IMR-90 (cell line): ENCODE data around the gene EHD4. TPM values are rescaled to one million over a fixed set of nuclear protein-coding genes. Genes with fewer than 3 reads are reported as not detected.

Source experiments
- ATAC-seq: fragments of 200-7000 bp; cut with Tn5 transposase; 2 replicates; pipeline ENCODE4 v1.9.1; 2020; ENCODE audit warnings: low read depth, mild to moderate bottlenecking, moderate library complexity
- BruUV-seq: library from RNA; stranded (reverse); fragments of 400-500 nt; replicated peaks from 2 replicates; lab custom pipeline; 2021; lab: Mats Ljungman, UMichigan
- CTCF ChIA-PET: fragments of 300-600 bp; formaldehyde crosslinking; extraction: SDS; loops from one replicate; lab custom pipeline; 2021; ENCODE audit warnings: antibody characterized with exemption; lab: Yijun Ruan, JAX
- POLR2A ChIA-PET: fragments of 300-600 bp; sonication (Branson Sonifier 250); formaldehyde crosslinking; loops from one replicate; lab custom pipeline; 2022; ENCODE audit warnings: antibody characterized with exemption; ENCODE audit not compliant: unreplicated experiment; lab: Charles Lee
- DNase-seq: peaks from one replicate; pipeline ENCODE4 v3.0.0; 2013
- H2AFZ ChIP-seq: replicated peaks from 2 replicates; pipeline ENCODE3; 2013; ENCODE audit warnings: low read length, mild to moderate bottlenecking; ENCODE audit not compliant: poor library complexity
- H2AK5ac ChIP-seq: 2 replicates; pipeline ENCODE4 v1.6.1; 2013; ENCODE audit warnings: low read depth, low read length, inconsistent platforms
- H2AK9ac ChIP-seq: replicated peaks from 2 replicates; pipeline ENCODE3; 2013; ENCODE audit warnings: mild to moderate bottlenecking, low read depth, low read length, moderate library complexity; ENCODE audit not compliant: poor library complexity
- H2BK120ac ChIP-seq: 2 replicates; pipeline ENCODE4 v1.6.1; 2013; ENCODE audit warnings: low read depth, low read length, inconsistent platforms
- H2BK15ac ChIP-seq: 3 replicates; pipeline ENCODE4 v1.6.1; 2013; ENCODE audit warnings: low read depth, low read length, inconsistent platforms
- H2BK20ac ChIP-seq: 2 replicates; pipeline ENCODE4 v1.6.1; 2013; ENCODE audit warnings: low read depth, mild to moderate bottlenecking, inconsistent platforms, low read length, moderate library complexity
- H2BK5ac ChIP-seq: 2 replicates; pipeline ENCODE4 v1.6.1; 2013; ENCODE audit warnings: mild to moderate bottlenecking, low read depth, low read length, inconsistent platforms; ENCODE audit not compliant: poor library complexity, severe bottlenecking
- H3K14ac ChIP-seq: replicated peaks from 2 replicates; pipeline ENCODE4 v1.6.1; 2013; ENCODE audit warnings: low read depth, low read length, inconsistent platforms
- H3K18ac ChIP-seq: 2 replicates; pipeline ENCODE4 v1.6.1; 2013; ENCODE audit warnings: low read depth, low read length, control low read depth
- H3K23ac ChIP-seq: 2 replicates; pipeline ENCODE4 v1.6.1; 2013; ENCODE audit warnings: low read depth, low read length, inconsistent platforms
- H3K27ac ChIP-seq: 2 replicates; pipeline ENCODE4 v1.5.1; 2013; ENCODE audit warnings: mild to moderate bottlenecking, control low read depth, low read length; ENCODE audit not compliant: insufficient read depth
- H3K27me3 ChIP-seq: 2 replicates; pipeline ENCODE4 v1.6.1; 2013; ENCODE audit warnings: low read length; ENCODE audit not compliant: control insufficient read depth, insufficient read depth
- H3K36me3 ChIP-seq: 2 replicates; pipeline ENCODE4 v1.6.1; 2013; ENCODE audit warnings: low read length, mixed read lengths; ENCODE audit not compliant: control insufficient read depth, insufficient read depth
- H3K4ac ChIP-seq: 2 replicates; pipeline ENCODE4 v1.6.1; 2013; ENCODE audit warnings: low read depth, low read length, inconsistent platforms
- H3K4me1 ChIP-seq: 2 replicates; pipeline ENCODE4 v1.6.1; 2013; ENCODE audit warnings: low read length, mixed read lengths; ENCODE audit not compliant: control insufficient read depth, insufficient read depth
- H3K4me2 ChIP-seq: 2 replicates; pipeline ENCODE4 v1.6.1; 2013; ENCODE audit warnings: low read depth, mild to moderate bottlenecking, control low read depth, low read length, moderate library complexity
- H3K4me3 ChIP-seq: 2 replicates; pipeline ENCODE4 v1.5.1; 2013; ENCODE audit warnings: low read depth, mild to moderate bottlenecking, control low read depth, low read length, moderate library complexity; ENCODE audit not compliant: insufficient read depth
- H3K56ac ChIP-seq: 2 replicates; pipeline ENCODE4 v1.6.1; 2013; ENCODE audit warnings: low read length, inconsistent platforms; ENCODE audit not compliant: insufficient read depth; ENCODE audit errors: extremely low read depth
- H3K79me1 ChIP-seq, 2 experiments: 2 replicates each; pipeline ENCODE4 v1.6.1; 2013; ENCODE audit warnings: low read length in 2 of 2, inconsistent platforms in 1 of 2, low read depth in 1 of 2
- H3K9ac ChIP-seq: 2 replicates; pipeline ENCODE4 v1.6.1; 2013; ENCODE audit warnings: low read depth, low read length, control low read depth
- H3K9me1 ChIP-seq: 2 replicates; pipeline ENCODE4 v1.6.1; 2013; ENCODE audit warnings: low read length, inconsistent platforms; ENCODE audit not compliant: insufficient read depth
- H3K9me3 ChIP-seq: 2 replicates; pipeline ENCODE4 v1.6.1; 2013; ENCODE audit warnings: low read length; ENCODE audit not compliant: control insufficient read depth, insufficient read depth
- H4K20me1 ChIP-seq: 2 replicates; pipeline ENCODE4 v1.6.1; 2013; ENCODE audit warnings: low read length, inconsistent platforms; ENCODE audit not compliant: insufficient read depth
- H4K5ac ChIP-seq: 2 replicates; pipeline ENCODE4 v1.6.1; 2013; ENCODE audit warnings: mild to moderate bottlenecking, low read depth, low read length, control low read depth
- H4K8ac ChIP-seq, 2 experiments: 2 replicates each; pipeline ENCODE4 v1.6.1; 2013; ENCODE audit warnings: low read depth in 2 of 2, low read length in 2 of 2, control low read depth in 1 of 2, inconsistent platforms in 1 of 2
- H4K91ac ChIP-seq: 2 replicates; pipeline ENCODE4 v1.6.1; 2013; ENCODE audit warnings: low read depth, low read length, inconsistent platforms; ENCODE audit not compliant: insufficient read depth
- RAD21 ChIP-seq: IDR thresholded peaks from 2 replicates; pipeline ENCODE4 v1.6.1; 2012; ENCODE audit warnings: low read length, improper control_type of control experiment
- WGBS, 2 experiments: methylation state at CpG; one replicate each; pipeline versions ENCODE4 v1.1.5 to v1.1.7; 2013; ENCODE audit warnings: missing lambda C conversion rate in 2 of 2; ENCODE audit not compliant: insufficient read length in 1 of 2; ENCODE audit errors: extremely low coverage in 2 of 2; 5-methylcytosine and 5-hydroxymethylcytosine counted together
- dilution Hi-C: fragments of 300-500 bp; cut with HindIII; formaldehyde crosslinking; loops from one replicate; pipeline ENCODE4 v1.14.3; 2018; ENCODE audit warnings: low sequenced_read_pairs; ENCODE audit not compliant: unreplicated experiment
- in situ Hi-C: fragments of 300-500 bp; cut with MboI; formaldehyde crosslinking; loops from 3 replicates; pipeline ENCODE4 v1.14.3; 2019; ENCODE audit warnings: low sequenced_read_pairs, inconsistent platforms, mixed read lengths
- intact Hi-C: fragments of 100-400 bp; cut with micrococcal nuclease; formaldehyde crosslinking; loops from 2 replicates; pipeline ENCODE4 v1.10.0; 2022
- polyA plus RNA-seq, 3 experiments: library from polyadenylated mRNA; depleted of rRNA; stranded (reverse); fragments of >200 nt; gene quantifications; 2 replicates each; pipeline ENCODE4 v1.2.3, GENCODE V29; 2012; ENCODE audit warnings: low replicate concordance in 1 of 3
- total RNA-seq: library from RNA; depleted of rRNA; stranded (reverse); fragments of >200 nt; gene quantifications from 2 replicates; pipeline ENCODE4 v1.2.3, GENCODE V29; 2012

The EHD4 gene
- total and polyA plus RNA-seq, 2 of the 4 experiments (the other 2 are of a cell fraction) = 21.0 to 29.0 TPM

DNA sequence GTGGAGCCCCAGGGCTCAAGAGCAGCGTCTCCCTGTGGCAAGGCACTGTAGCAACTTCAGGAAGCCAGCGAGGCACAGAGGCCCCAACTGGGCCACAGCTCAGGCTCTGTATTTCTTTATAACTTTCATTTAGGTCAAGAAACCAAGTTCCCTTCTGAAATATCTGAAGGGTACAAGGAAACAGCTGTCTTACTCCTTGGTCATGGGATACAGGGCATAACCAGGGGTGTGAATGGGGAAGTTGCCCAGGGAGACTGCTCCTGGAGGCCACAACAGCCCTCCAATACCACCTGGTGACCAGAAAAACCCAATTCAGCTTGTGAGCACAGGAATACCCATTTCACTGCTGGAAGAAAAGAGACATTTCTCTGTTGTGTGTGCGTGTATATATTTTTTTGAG lies 65.2 kb downstream of the EHD4 start:
- Histone ChIP-seq H3K14ac (no peak overlapping the region), H2BK120ac (no peak overlapping the region), H3K9me3 (no peaks in the 10 kb centered on the region), H2BK20ac (no peak overlapping the region), H3K4me2 (no peak overlapping the region), H2AK5ac (no peak overlapping the region), H4K5ac (no peak overlapping the region), H4K91ac (no peak overlapping the region), H3K56ac (no peak overlapping the region), H3K27me3 (no peaks in the 10 kb centered on the region), H3K4me1 (no peaks in the 10 kb centered on the region), H3K18ac (no peak overlapping the region), H2AK9ac (no peak overlapping the region), H3K4ac (no peak overlapping the region), H2BK5ac (no peak overlapping the region), H4K8ac (no peak overlapping the region), H3K36me3 (peaks cover 21% of the 10 kb centered on the region), H3K23ac (no peak overlapping the region), H3K27ac (no peak overlapping the region), H3K79me1 (peaks cover 6 to 39% of the 10 kb centered on the region in 2 experiments), H3K4me3 (no peak overlapping the region), H3K9me1 (peaks cover 4% of the 10 kb centered on the region; the same call in 1 of the 2 replicates), H2AFZ (no peak overlapping the region), H4K20me1 (peaks cover 16% of the 10 kb centered on the region), H3K9ac (no peak overlapping the region), H2BK15ac (no peak overlapping the region)
- dilution Hi-C loops (no loop called here), intact Hi-C loops (no loop called here), in situ Hi-C loops (no loop called here)
- no peak for ATAC-seq
- ChIA-PET POLR2A (no interaction called here), CTCF (no interaction called here)
- no peak for DNase-seq
- no CpG with 5 or more reads among the region's 3 CpGs for WGBS, 2 experiments
- TF ChIP-seq RAD21 = no peak
- BruUV-seq = no TSS peak
